ENCODE data around the gene SLC27A3. TPM values are rescaled to one million over a fixed set of nuclear protein-coding genes. Genes with fewer than 3 reads are reported as not detected.
A peak's percentile ranks its signal among the peaks of the same experiment; 100 is the strongest.

Gene SLC27A3
- total RNA-seq, 1 experiment from 2014 or later, result 42.0 TPM

GRCh38 chr1:153727463-153728304, 47.5 kb upstream of the SLC27A3 start, which contains the start of gene INTS3:
Gene INTS3, plus strand, starts transcription at chr1:153728050. Its CDS starts 585 bp downstream, at chr1:153728635.
- WGBS (ENCODE audit: extremely low coverage, insufficient read length, low lambda C conversion rate), result no CpG with 5 or more reads among the region's 49 CpGs

More at GRCh38 chr1:153727463-153728304, 47.5 kb upstream of the SLC27A3 start, which contains the start of gene INTS3:
- Histone ChIP-seq H3K27me3 (ENCODE audit: insufficient read depth, low read length) (no peaks in the 10 kb centered on the region), H2BK5ac (ENCODE audit: insufficient read length, low read length) (no peak within 1 kb of the TSS), H3K79me2 (ENCODE audit: insufficient read depth, low read length) (peaks cover 7% of the 10 kb centered on the region; the same call in 1 of the 2 replicates), H3K9ac (ENCODE audit: extremely low read depth, insufficient read length, low read length) (peak within 1 kb of the TSS; percentile 89), H3K4me1 (ENCODE audit: insufficient read depth, low read length) (peaks cover 3% of the 10 kb centered on the region; the same call in 1 of the 2 replicates), H3K23me2 (ENCODE audit: insufficient read length, low read depth, low read length, poor library complexity, severe bottlenecking) (peaks cover 9% of the 10 kb centered on the region), H3K27ac (ENCODE audit: insufficient read length, low read depth, low read length) (peak within 1 kb of the TSS; percentile 36), H3K4ac (ENCODE audit: low read depth, low read length) (no peak within 1 kb of the TSS), H2AK5ac (ENCODE audit: insufficient read length, low read length) (no peak within 1 kb of the TSS), H4K91ac (ENCODE audit: insufficient read length, low read depth, low read length) (no peak within 1 kb of the TSS), H3K4me2 (ENCODE audit: insufficient read depth, insufficient read length, low read length) (peak within 1 kb of the TSS; percentile 91), H2BK120ac (ENCODE audit: low read depth, low read length, poor library complexity, severe bottlenecking) (no peak within 1 kb of the TSS), H3K79me1 (ENCODE audit: insufficient read depth, low read depth, low read length, poor library complexity, severe bottlenecking) (no peaks in the 10 kb centered on the region), H3K56ac (ENCODE audit: insufficient read length, low read depth, low read length) (no peak within 1 kb of the TSS), H3K9me3 (ENCODE audit: control insufficient read depth, low read depth, low read length) (no peaks in the 10 kb centered on the region), H4K5ac (ENCODE audit: insufficient read length, low read depth, low read length) (no peak within 1 kb of the TSS), H3K23ac (ENCODE audit: insufficient read length, low read depth, low read length) (no peak within 1 kb of the TSS), H2BK12ac (ENCODE audit: insufficient read length, low read depth, low read length) (peak within 1 kb of the TSS; percentile 58), H4K20me1 (ENCODE audit: control insufficient read depth, insufficient read depth, insufficient read length) (no peaks in the 10 kb centered on the region), H4K8ac (replicated peaks; ENCODE audit: insufficient read length, low read depth, low read length) (no peak within 1 kb of the TSS), H2AFZ (ENCODE audit: low read length) (no peak within 1 kb of the TSS), H2BK20ac (ENCODE audit: low read depth, low read length, poor library complexity, severe bottlenecking) (no peak within 1 kb of the TSS), H3K14ac (ENCODE audit: insufficient read depth, low read length) (peak within 1 kb of the TSS; percentile 77), H3K18ac (ENCODE audit: insufficient read length, low read depth, low read length) (peak within 1 kb of the TSS; percentile 12), H3T11ph (ENCODE audit: low read length) (no peak within 1 kb of the TSS), H2BK15ac (ENCODE audit: low read depth, low read length) (no peak within 1 kb of the TSS)
- peak; percentile 100 for DNase-seq
- H3K9me3 Mint-ChIP-seq, result no peaks in the 10 kb centered on the region
- no peaks in the 10 kb centered on the region for H3K27me3 Mint-ChIP-seq (ENCODE audit: low read depth)
- peaks cover 7 to 15% (median 8%) of the 10 kb centered on the region in 3 experiments; a peak in 5 of 7 replicates for H3K36me3 Mint-ChIP-seq (ENCODE audit: insufficient read depth in 1 of 3, low read depth in 3 of 3)
- TF ChIP-seq, protein P1, sequence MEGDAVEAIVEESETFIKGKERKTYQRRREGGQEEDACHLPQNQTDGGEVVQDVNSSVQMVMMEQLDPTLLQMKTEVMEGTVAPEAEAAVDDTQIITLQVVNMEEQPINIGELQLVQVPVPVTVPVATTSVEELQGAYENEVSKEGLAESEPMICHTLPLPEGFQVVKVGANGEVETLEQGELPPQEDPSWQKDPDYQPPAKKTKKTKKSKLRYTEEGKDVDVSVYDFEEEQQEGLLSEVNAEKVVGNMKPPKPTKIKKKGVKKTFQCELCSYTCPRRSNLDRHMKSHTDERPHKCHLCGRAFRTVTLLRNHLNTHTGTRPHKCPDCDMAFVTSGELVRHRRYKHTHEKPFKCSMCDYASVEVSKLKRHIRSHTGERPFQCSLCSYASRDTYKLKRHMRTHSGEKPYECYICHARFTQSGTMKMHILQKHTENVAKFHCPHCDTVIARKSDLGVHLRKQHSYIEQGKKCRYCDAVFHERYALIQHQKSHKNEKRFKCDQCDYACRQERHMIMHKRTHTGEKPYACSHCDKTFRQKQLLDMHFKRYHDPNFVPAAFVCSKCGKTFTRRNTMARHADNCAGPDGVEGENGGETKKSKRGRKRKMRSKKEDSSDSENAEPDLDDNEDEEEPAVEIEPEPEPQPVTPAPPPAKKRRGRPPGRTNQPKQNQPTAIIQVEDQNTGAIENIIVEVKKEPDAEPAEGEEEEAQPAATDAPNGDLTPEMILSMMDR (conservative IDR thresholded peaks at IDR 0.05), result no peak
- peak within 1 kb of the TSS; percentile 96 to 100 (median 97) for H3K27ac Mint-ChIP-seq
- H3K4me3 Mint-ChIP-seq, result peak within 1 kb of the TSS; percentile 91 to 97
- H3K4me1 Mint-ChIP-seq, result peaks cover 21 to 25% of the 10 kb centered on the region in 2 experiments
